T-helper 1 cell treated with Interleukin-12 subunit alpha and Interleukin-12 subunit beta and Interleukin-4 antibody, amounts not matched to agents 30 μg/mL and 1 μg/mL, for 36 hours (primary cell): ENCODE results near the gene RNF20.

Experiments used
- H3K27ac Mint-ChIP-seq: one replicate; pipeline ENCODE4 v1.8.0; 2021; ENCODE audit warnings: mild to moderate bottlenecking, mixed read lengths
- H3K27me3 Mint-ChIP-seq: one replicate; pipeline ENCODE4 v1.8.0; 2021; ENCODE audit warnings: low read depth, mixed read lengths
- H3K36me3 Mint-ChIP-seq: one replicate; pipeline ENCODE4 v1.8.0; 2021; ENCODE audit warnings: low read depth, mixed read lengths
- H3K4me1 Mint-ChIP-seq: one replicate; pipeline ENCODE4 v1.8.0; 2021; ENCODE audit warnings: low read depth, mixed read lengths
- H3K4me3 Mint-ChIP-seq: one replicate; pipeline ENCODE4 v1.8.0; 2021; ENCODE audit warnings: mild to moderate bottlenecking, moderate library complexity, mixed read lengths
- H3K9me3 Mint-ChIP-seq: one replicate; pipeline ENCODE4 v1.8.0; 2021; ENCODE audit warnings: mixed read lengths

Gene RNF20

DNA sequence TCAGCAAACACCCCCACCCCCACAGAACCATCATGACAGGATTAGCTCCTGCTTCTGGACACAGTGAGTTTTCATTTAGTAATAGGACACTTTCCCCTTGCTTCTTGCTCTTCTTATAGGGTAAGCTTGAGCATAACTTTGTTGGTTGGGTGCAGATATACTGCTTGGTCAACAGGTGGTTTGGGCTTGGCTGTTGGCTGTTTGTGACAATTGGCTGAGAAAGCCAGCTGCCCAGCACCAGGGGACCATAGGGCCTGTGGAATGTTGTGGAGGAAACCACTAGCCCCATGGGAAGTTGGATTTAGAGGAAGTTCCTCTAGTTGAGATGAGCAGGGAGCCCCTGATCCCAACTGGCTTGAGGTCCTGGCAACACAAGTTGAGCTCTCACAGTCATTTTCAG is 30.6 kb downstream of the RNF20 start:
- no peak overlapping the region for H3K27ac Mint-ChIP-seq
- H3K4me1 Mint-ChIP-seq: peaks cover 9% of the 10 kb centered on the region
- H3K4me3 Mint-ChIP-seq: no peak overlapping the region
- H3K9me3 Mint-ChIP-seq: no peaks in the 10 kb centered on the region
- H3K27me3 Mint-ChIP-seq: no peaks in the 10 kb centered on the region
- H3K36me3 Mint-ChIP-seq: peaks cover 53% of the 10 kb centered on the region

GRCh38 chr9:101566904-101567724 is 33.5 kb downstream of the RNF20 start:
- Mint-ChIP-seq H3K36me3 (peaks cover 28% of the 10 kb centered on the region), H3K4me3 (no peak overlapping the region)

GRCh38 chr9:101567725-101568350 is 34.2 kb downstream of the RNF20 start:
- Mint-ChIP-seq H3K4me3 (no peak overlapping the region), H3K27me3 (no peaks in the 10 kb centered on the region), H3K4me1 (peaks cover 14% of the 10 kb centered on the region), H3K27ac (no peak overlapping the region), H3K36me3 (peaks cover 21% of the 10 kb centered on the region), H3K9me3 (no peaks in the 10 kb centered on the region)

More at GRCh38 chr9:101566904-101567724, 33.5 kb downstream of the RNF20 start:
- Mint-ChIP-seq H3K4me1 (peaks cover 10% of the 10 kb centered on the region), H3K27ac (no peak overlapping the region), H3K27me3 (no peaks in the 10 kb centered on the region), H3K9me3 (no peaks in the 10 kb centered on the region)

DNA sequence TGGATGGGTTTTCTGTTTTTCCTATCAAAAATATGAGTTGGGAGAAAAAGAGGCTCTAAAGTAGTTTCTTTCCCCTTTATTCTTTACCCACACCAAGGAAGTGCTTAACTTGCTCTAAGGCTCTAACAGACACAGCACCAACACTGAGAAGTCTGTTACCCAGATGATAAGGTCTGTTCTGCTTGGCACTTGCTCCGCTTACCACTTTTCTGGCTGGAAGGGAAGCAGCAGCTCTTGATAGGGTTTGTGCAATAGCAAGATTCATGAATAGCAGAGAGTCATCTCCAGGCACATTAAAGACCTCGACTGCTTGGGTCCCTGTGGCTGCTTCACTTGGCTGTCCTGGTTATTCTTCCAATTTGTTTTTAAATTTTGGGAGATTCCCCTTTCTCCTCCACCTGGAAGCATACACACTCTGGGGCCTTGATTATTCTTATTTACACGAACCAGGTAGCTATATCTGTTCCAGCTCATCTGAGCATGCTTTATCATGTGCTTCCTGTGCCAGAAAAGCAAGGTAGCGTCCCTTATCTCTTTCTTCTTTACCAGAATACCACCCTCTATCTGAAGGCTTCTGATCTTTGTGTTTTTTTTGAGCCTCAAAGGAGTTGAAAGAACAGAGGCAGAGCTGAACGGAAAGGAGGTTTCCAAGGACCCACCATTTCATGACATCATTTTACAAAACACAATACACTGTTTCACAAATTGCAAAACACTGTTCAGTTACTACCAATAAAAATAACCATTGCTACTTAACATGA is 36.3 kb downstream of the RNF20 start:
- Mint-ChIP-seq H3K36me3 (peaks cover 13% of the 10 kb centered on the region), H3K4me3 (no peak overlapping the region), H3K27ac (peak overlapping the region; percentile 41), H3K9me3 (no peaks in the 10 kb centered on the region), H3K27me3 (no peaks in the 10 kb centered on the region), H3K4me1 (peaks cover 17% of the 10 kb centered on the region)

DNA sequence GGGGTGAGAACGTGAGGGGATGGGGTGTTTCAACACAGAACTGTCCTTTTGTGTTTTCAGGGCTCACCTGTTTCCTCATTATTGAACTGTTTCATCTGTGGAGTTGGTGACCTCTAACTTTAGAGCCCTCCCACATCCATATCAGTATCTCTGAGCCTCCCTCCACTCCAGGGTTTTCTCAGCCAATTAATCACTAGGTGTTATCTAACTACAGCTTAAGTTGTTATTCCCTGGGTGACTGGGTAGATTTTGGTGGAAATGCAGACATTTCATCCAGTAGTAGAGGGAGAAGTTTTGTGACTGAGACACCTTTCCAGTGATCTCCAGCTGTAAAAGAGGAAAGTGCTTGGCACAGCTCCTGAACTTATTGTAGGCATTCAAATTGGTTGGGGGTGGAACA is 37.5 kb downstream of the RNF20 start:
- Mint-ChIP-seq H3K36me3 (peaks cover 8% of the 10 kb centered on the region), H3K27me3 (no peaks in the 10 kb centered on the region), H3K9me3 (no peaks in the 10 kb centered on the region), H3K4me3 (no peak overlapping the region), H3K4me1 (peaks cover 17% of the 10 kb centered on the region), H3K27ac (no peak overlapping the region)

GRCh38 chr9:101572316-101572715 is 38.7 kb downstream of the RNF20 start:
- no peaks in the 10 kb centered on the region for H3K9me3 Mint-ChIP-seq
- no peaks in the 10 kb centered on the region for H3K27me3 Mint-ChIP-seq
- peaks cover 16% of the 10 kb centered on the region for H3K4me1 Mint-ChIP-seq
- H3K27ac Mint-ChIP-seq: no peak overlapping the region
- H3K36me3 Mint-ChIP-seq: peaks cover 6% of the 10 kb centered on the region
- H3K4me3 Mint-ChIP-seq: no peak overlapping the region

GRCh38 chr9:101574731-101575333 is 41.2 kb downstream of the RNF20 start:
- Mint-ChIP-seq H3K4me1 (peaks cover 16% of the 10 kb centered on the region), H3K27me3 (no peaks in the 10 kb centered on the region), H3K27ac (no peak overlapping the region), H3K36me3 (peaks cover 2% of the 10 kb centered on the region), H3K4me3 (no peak overlapping the region), H3K9me3 (no peaks in the 10 kb centered on the region)

DNA sequence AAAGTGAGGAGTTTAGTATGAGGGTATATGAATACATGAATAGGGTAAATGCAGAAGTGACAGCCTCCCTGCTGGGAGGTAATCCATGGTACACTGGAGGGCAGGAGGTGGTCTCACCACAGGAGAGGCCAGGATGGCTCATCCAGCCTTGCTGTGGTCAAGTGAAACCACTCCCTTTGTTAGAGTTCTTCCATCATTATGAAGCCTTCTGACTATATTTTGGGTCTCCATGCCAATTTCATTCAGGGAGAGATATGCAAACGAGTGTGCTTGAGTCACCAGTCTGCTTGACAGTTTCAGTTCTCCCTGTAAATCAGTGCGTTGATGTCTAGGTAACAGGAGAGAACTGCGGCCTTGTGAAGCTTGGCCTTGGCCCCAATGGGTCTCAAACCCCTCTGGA is 44.7 kb downstream of the RNF20 start:
- H3K36me3 Mint-ChIP-seq: peaks cover 2% of the 10 kb centered on the region
- H3K27ac Mint-ChIP-seq: no peak overlapping the region
- H3K4me3 Mint-ChIP-seq: no peak overlapping the region
- H3K4me1 Mint-ChIP-seq: peaks cover 2% of the 10 kb centered on the region
- H3K9me3 Mint-ChIP-seq: no peaks in the 10 kb centered on the region
- H3K27me3 Mint-ChIP-seq: no peaks in the 10 kb centered on the region

- Mint-ChIP-seq H3K36me3 (no peaks in the 10 kb centered on the region), H3K4me3 (no peak overlapping the region), H3K27me3 (no peaks in the 10 kb centered on the region), H3K4me1 (no peaks in the 10 kb centered on the region), H3K9me3 (no peaks in the 10 kb centered on the region), H3K27ac (no peak overlapping the region)
Measured at GRCh38 chr9:101579711-101580545, 46.3 kb downstream of the RNF20 start.

GRCh38 chr9:101582553-101582952 is 48.9 kb downstream of the RNF20 start:
- Mint-ChIP-seq H3K27me3 (no peaks in the 10 kb centered on the region), H3K36me3 (peaks cover 7% of the 10 kb centered on the region), H3K4me1 (peaks cover 16% of the 10 kb centered on the region), H3K9me3 (peaks cover 10% of the 10 kb centered on the region), H3K27ac (no peak overlapping the region), H3K4me3 (no peak overlapping the region)

GRCh38 chr9:101585740-101586139 is 52.1 kb downstream of the RNF20 start:
- Mint-ChIP-seq H3K9me3 (peaks cover 10% of the 10 kb centered on the region), H3K27me3 (no peaks in the 10 kb centered on the region), H3K4me1 (peaks cover 18% of the 10 kb centered on the region), H3K36me3 (peaks cover 7% of the 10 kb centered on the region), H3K4me3 (no peak overlapping the region), H3K27ac (no peak overlapping the region)

- no peak overlapping the region for H3K4me3 Mint-ChIP-seq
- no peaks in the 10 kb centered on the region for H3K27me3 Mint-ChIP-seq
Measured at GRCh38 chr9:101586651-101587050, 53.0 kb downstream of the RNF20 start.

DNA sequence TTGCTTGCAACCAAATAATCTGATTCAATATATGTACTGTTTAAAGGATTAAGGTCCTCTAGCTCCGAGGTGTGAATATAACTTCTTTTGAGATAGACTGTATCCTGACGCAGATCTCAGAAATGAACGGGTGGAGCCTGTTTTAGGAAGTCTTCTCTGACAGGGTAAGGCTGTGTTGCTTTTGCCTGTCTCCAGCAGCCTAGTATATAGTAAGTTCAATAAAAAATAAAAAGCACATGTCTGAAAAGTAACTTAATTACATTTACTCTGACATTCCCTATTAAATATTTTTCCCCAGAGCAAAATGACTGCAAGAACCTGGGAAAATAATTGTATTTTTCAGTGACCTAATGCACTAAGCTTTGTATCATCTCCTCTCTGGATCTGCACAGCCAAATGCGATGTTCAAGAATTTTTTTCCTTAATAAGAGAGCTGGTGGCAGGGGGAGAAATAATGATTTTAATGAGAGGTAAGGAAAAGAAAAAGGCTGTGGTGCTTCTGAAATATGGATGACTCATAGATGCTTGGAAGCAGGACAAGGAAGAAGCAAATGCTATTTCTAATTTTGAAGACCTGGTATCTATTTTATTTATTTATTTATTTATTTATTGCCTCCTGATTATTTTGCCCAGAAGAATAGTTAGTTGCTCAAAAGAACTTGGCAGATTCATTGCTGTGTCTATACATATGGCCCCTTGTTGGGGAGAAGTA is 53.8 kb downstream of the RNF20 start:
- Mint-ChIP-seq H3K27ac (no peak overlapping the region), H3K4me3 (no peak overlapping the region), H3K27me3 (no peaks in the 10 kb centered on the region), H3K4me1 (peaks cover 18% of the 10 kb centered on the region), H3K9me3 (peaks cover 10% of the 10 kb centered on the region), H3K36me3 (peaks cover 7% of the 10 kb centered on the region)

More at GRCh38 chr9:101586651-101587050, 53.0 kb downstream of the RNF20 start:
- Mint-ChIP-seq H3K36me3 (peaks cover 7% of the 10 kb centered on the region), H3K27ac (no peak overlapping the region), H3K4me1 (peaks cover 18% of the 10 kb centered on the region), H3K9me3 (peaks cover 10% of the 10 kb centered on the region)
